Measurements from ENCODE around the gene ANXA3.

DNA sequence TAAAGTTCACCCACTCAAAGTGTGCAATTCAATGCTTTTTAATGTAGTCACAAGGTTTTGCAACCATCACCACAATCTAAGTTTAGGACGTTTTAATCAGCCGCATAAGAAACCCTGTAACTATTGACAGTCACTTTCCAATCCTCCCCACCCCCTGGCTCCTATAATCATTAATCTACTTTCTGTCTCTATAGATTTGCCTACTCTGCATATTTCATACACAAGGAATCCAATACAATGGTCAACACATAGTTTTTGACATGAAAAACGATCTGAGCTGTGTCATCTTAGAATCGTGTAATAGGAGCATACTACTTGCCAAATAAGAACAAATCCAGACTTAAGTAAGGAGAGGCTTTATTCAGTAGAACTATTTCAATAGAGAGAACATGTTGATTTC, 47.6 kb downstream of the ANXA3 start:
- TF ChIP-seq, protein P1, sequence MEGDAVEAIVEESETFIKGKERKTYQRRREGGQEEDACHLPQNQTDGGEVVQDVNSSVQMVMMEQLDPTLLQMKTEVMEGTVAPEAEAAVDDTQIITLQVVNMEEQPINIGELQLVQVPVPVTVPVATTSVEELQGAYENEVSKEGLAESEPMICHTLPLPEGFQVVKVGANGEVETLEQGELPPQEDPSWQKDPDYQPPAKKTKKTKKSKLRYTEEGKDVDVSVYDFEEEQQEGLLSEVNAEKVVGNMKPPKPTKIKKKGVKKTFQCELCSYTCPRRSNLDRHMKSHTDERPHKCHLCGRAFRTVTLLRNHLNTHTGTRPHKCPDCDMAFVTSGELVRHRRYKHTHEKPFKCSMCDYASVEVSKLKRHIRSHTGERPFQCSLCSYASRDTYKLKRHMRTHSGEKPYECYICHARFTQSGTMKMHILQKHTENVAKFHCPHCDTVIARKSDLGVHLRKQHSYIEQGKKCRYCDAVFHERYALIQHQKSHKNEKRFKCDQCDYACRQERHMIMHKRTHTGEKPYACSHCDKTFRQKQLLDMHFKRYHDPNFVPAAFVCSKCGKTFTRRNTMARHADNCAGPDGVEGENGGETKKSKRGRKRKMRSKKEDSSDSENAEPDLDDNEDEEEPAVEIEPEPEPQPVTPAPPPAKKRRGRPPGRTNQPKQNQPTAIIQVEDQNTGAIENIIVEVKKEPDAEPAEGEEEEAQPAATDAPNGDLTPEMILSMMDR (IDR thresholded peaks at IDR 0.05) = no peak
- no peak for TF ChIP-seq POLR2A (IDR thresholded peaks at IDR 0.05)
- no peak for TF ChIP-seq EP300 (IDR thresholded peaks at IDR 0.05; ENCODE audit: low read depth)

Data from transverse colon (tissue), 3 donors.